HepG2 (cell line): ENCODE measurements around the gene SYCE3. TPM values are rescaled to one million over a fixed set of nuclear protein-coding genes. Genes with fewer than 3 reads are reported as not detected.

Source experiments
- ARNT2 ChIP-seq: sonication (generic); formaldehyde crosslinking; IDR thresholded peaks from 2 replicates; pipeline ENCODE4 v1.8.0; 2022; ENCODE audit warnings: mild to moderate bottlenecking, low read depth, missing genetic modification reagents, moderate library complexity
- HMGXB4 ChIP-seq, 2 experiments: sonication (generic) in 1 of 2; formaldehyde crosslinking in 1 of 2; IDR thresholded peaks; 2 replicates each; pipeline versions ENCODE4 v1.4.0 to v1.6.1; 2018 to 2020; ENCODE audit warnings: missing genetic modification reagents in 2 of 2, borderline replicate concordance in 1 of 2, low read depth in 1 of 2, mild to moderate bottlenecking in 1 of 2, missing biosample characterization in 1 of 2
- MTA1 ChIP-seq: sonication (generic); formaldehyde crosslinking; IDR thresholded peaks from 2 replicates; pipeline ENCODE4 v1.4.0; 2020; ENCODE audit warnings: missing genetic modification reagents, mild to moderate bottlenecking, borderline replicate concordance
- NRL ChIP-seq: sonication (generic); formaldehyde crosslinking; IDR thresholded peaks from 2 replicates; pipeline ENCODE4 v1.5.0; 2020; ENCODE audit warnings: missing genetic modification reagents, mild to moderate bottlenecking, moderate library complexity, borderline replicate concordance
- PCBP1 ChIP-seq: fragments of 200-400 bp; formaldehyde crosslinking; IDR thresholded peaks from 2 replicates; pipeline ENCODE4 v1.6.1; 2017; ENCODE audit warnings: mild to moderate bottlenecking, low read depth, low read length, borderline replicate concordance
- PRDM15 ChIP-seq: sonication (generic); formaldehyde crosslinking; IDR thresholded peaks from 2 replicates; pipeline ENCODE4 v1.4.0; 2020; ENCODE audit warnings: missing genetic modification reagents
- RBFOX2 ChIP-seq: fragments of 200-400 bp; formaldehyde crosslinking; IDR thresholded peaks from 2 replicates; pipeline ENCODE4 v1.6.1; 2017; ENCODE audit warnings: low read depth, mild to moderate bottlenecking, low read length
- SMAD3 ChIP-seq: sonication (generic); formaldehyde crosslinking; IDR thresholded peaks from 2 replicates; pipeline ENCODE4 v1.4.0; 2020; ENCODE audit warnings: missing genetic modification reagents
- TARDBP ChIP-seq: sonication (generic); formaldehyde crosslinking; IDR thresholded peaks from 2 replicates; pipeline ENCODE4 v1.8.0; 2022; ENCODE audit warnings: mild to moderate bottlenecking, missing genetic modification reagents
- THAP11 ChIP-seq: IDR thresholded peaks from 2 replicates; pipeline ENCODE4 v1.6.1; 2016; ENCODE audit warnings: missing biosample characterization, missing genetic modification reagents
- UBTF ChIP-seq: sonication (generic); formaldehyde crosslinking; IDR thresholded peaks from 2 replicates; pipeline ENCODE4 v1.4.0; 2020; ENCODE audit warnings: mild to moderate bottlenecking, missing genetic modification reagents
- ZFP90 ChIP-seq: sonication (generic); formaldehyde crosslinking; IDR thresholded peaks from 2 replicates; pipeline ENCODE4 v1.8.0; 2022; ENCODE audit warnings: missing genetic modification reagents, mild to moderate bottlenecking, inconsistent platforms, borderline replicate concordance
- ZFP91 ChIP-seq: sonication (generic); formaldehyde crosslinking; IDR thresholded peaks from 2 replicates; pipeline ENCODE4 v1.9.0; 2022; ENCODE audit warnings: missing genetic modification reagents, mild to moderate bottlenecking, borderline replicate concordance
- ZNF746 ChIP-seq: sonication (generic); formaldehyde crosslinking; IDR thresholded peaks from 2 replicates; pipeline ENCODE4 v1.8.0; 2022; ENCODE audit warnings: mild to moderate bottlenecking, missing genetic modification reagents
- ZNF747 ChIP-seq: sonication (generic); formaldehyde crosslinking; IDR thresholded peaks from 2 replicates; pipeline ENCODE4 v1.8.1; 2023; ENCODE audit warnings: missing genetic modification reagents, mild to moderate bottlenecking, borderline replicate concordance
- ZSCAN25 ChIP-seq: sonication (generic); formaldehyde crosslinking; IDR thresholded peaks from 2 replicates; pipeline ENCODE4 v1.8.0; 2022; ENCODE audit warnings: mild to moderate bottlenecking, missing genetic modification reagents
- ZZZ3 ChIP-seq: sonication (generic); formaldehyde crosslinking; IDR thresholded peaks from 2 replicates; pipeline ENCODE4 v1.4.0; 2020; ENCODE audit warnings: missing genetic modification reagents, mild to moderate bottlenecking, borderline replicate concordance
- polyA plus RNA-seq, 8 experiments: library from polyadenylated mRNA; depleted of rRNA in 3 of 8; stranded (reverse) in 7 of 8; unstranded in 1 of 8; fragments of >200 nt; fragmentation: Illumina TruSeq in 4 of 8; extraction: Trizol in 4 of 8; gene quantifications; 2 replicates each; pipeline versions ENCODE4 v1.2.1 to v1.2.3, GENCODE V29; 2011 to 2016; ENCODE audit warnings: low read depth in 4 of 8, missing spikeins in 1 of 8, mixed read lengths in 1 of 8; ENCODE audit not compliant: insufficient read depth in 1 of 8
- total RNA-seq, 5 experiments: library from RNA; depleted of rRNA; stranded (reverse); fragments of >200 nt; fragmentation: Illumina TruSeq; extraction: Trizol; gene quantifications; 2 replicates each; pipeline ENCODE4 v1.2.3, GENCODE V29; 2016; ENCODE audit warnings: low read depth in 1 of 5

The SYCE3 gene
- total and polyA plus RNA-seq, 2 of the 13 experiments (the other 11 are each of a cell fraction or from before 2014, with no cell fraction given): not detected

- TF ChIP-seq ZFP91 (CRISPR knock-in tag) (peak; percentile 20; the same call in 1 of the 2 replicates), TARDBP (CRISPR knock-in tag) (peak; percentile 37; the same call in 1 of the 2 replicates), RBFOX2 (peak; percentile 30), ARNT2 (CRISPR knock-in tag) (peak; percentile 24; the same call in 1 of the 2 replicates), MTA1 (CRISPR knock-in tag) (peak; percentile 23; the same call in 1 of the 2 replicates), PCBP1 (0 out of 2 replicates have a peak, but pooled peaks have one; percentile 59), HMGXB4 (CRISPR knock-in tag; IDR thresholded peaks at IDR 0.05; ENCODE audit: borderline replicate concordance in 1 of 2, low read depth in 1 of 2) (peak in 1 of 2 experiments; percentile 33; a peak in 1 of 4 replicates), THAP11 (CRISPR knock-in tag) (peak; percentile 5; the same call in 1 of the 2 replicates), ZSCAN25 (CRISPR knock-in tag) (peak; percentile 13; the same call in 1 of the 2 replicates), PRDM15 (CRISPR knock-in tag) (0 out of 2 replicates have a peak, but pooled peaks have one; percentile 39), ZFP90 (CRISPR knock-in tag) (peak; percentile 50; the same call in 1 of the 2 replicates), UBTF (CRISPR knock-in tag) (peak; percentile 71), NRL (CRISPR knock-in tag) (peak; percentile 49; the same call in 1 of the 2 replicates), ZZZ3 (CRISPR knock-in tag) (no peak), ZNF747 (0 out of 2 replicates have a peak, but pooled peaks have one; percentile 10), ZNF746 (CRISPR knock-in tag) (0 out of 2 replicates have a peak, but pooled peaks have one; percentile 28), SMAD3 (CRISPR knock-in tag) (no peak)
Measured at GRCh38 chr22:50531962-50532674, 30.6 kb downstream of the SYCE3 start (continued).
